GM23338 (cell line): ENCODE data around the gene SGSM1. TPM values are rescaled to one million over a fixed set of nuclear protein-coding genes. Genes with fewer than 3 reads are reported as not detected.

ENCODE experiments used
- ATAC-seq: fragments of 200-7000 bp; cut with Tn5 transposase; 3 replicates; pipeline ENCODE4 v1.9.1; 2020
- DNase-seq: peaks from one replicate; pipeline ENCODE4 v3.0.0-alpha.2; 2015; ENCODE audit warnings: low spot score
- H2AFZ ChIP-seq: fragments of 200-600 bp; sonication (generic); 2 replicates; pipeline ENCODE4 v1.8.0; 2016; ENCODE audit warnings: antibody characterized with exemption, mild to moderate bottlenecking, moderate library complexity
- H3F3A ChIP-seq: fragments of 200-600 bp; sonication (generic); replicated peaks from 2 replicates; pipeline ENCODE4 v1.8.0; 2017; ENCODE audit warnings: antibody characterized with exemption, mixed run types, low read depth
- H3K27ac ChIP-seq: fragments of 200-600 bp; sonication (generic); 2 replicates; pipeline ENCODE4 v1.6.1; 2016; ENCODE audit warnings: low read depth
- H3K27me3 ChIP-seq: fragments of 200-600 bp; sonication (generic); 2 replicates; pipeline ENCODE4 v1.8.0; 2016; ENCODE audit warnings: mild to moderate bottlenecking, mixed run types, moderate library complexity; ENCODE audit not compliant: insufficient read depth
- H3K36me3 ChIP-seq: fragments of 200-600 bp; sonication (generic); 2 replicates; pipeline ENCODE4 v1.8.0; 2016; ENCODE audit warnings: mild to moderate bottlenecking; ENCODE audit not compliant: insufficient read depth
- H3K4me1 ChIP-seq: fragments of 200-600 bp; sonication (generic); 2 replicates; pipeline ENCODE4 v1.8.0; 2016; ENCODE audit warnings: mild to moderate bottlenecking, moderate library complexity; ENCODE audit not compliant: insufficient read depth
- H3K4me2 ChIP-seq: fragments of 200-600 bp; sonication (generic); 2 replicates; pipeline ENCODE4 v1.7.1; 2017; ENCODE audit warnings: mixed run types
- H3K4me3 ChIP-seq: fragments of 200-600 bp; sonication (generic); 2 replicates; pipeline ENCODE4 v1.6.1; 2016; ENCODE audit warnings: mixed run types
- H3K79me2 ChIP-seq: fragments of 200-600 bp; sonication (generic); replicated peaks from 2 replicates; pipeline ENCODE4 v1.8.0; 2017; ENCODE audit warnings: mild to moderate bottlenecking; ENCODE audit not compliant: insufficient read depth
- H3K9me2 ChIP-seq: fragments of 200-600 bp; sonication (generic); 2 replicates; pipeline ENCODE4 v1.8.0; 2017; ENCODE audit not compliant: insufficient read depth
- H4K20me1 ChIP-seq: fragments of 200-600 bp; sonication (generic); replicated peaks from 2 replicates; pipeline ENCODE4 v1.8.0; 2017; ENCODE audit warnings: mild to moderate bottlenecking; ENCODE audit not compliant: insufficient read depth
- H3K27ac Mint-ChIP-seq: 2 replicates; pipeline ENCODE4 v1.8.0; 2020; ENCODE audit warnings: inconsistent platforms, mild to moderate bottlenecking, moderate library complexity, mixed read lengths
- H3K27me3 Mint-ChIP-seq: 3 replicates; pipeline ENCODE4 v1.8.0; 2022; ENCODE audit warnings: low read depth, mild to moderate bottlenecking, moderate library complexity, mixed read lengths, inconsistent platforms; ENCODE audit not compliant: insufficient read depth, poor library complexity
- H3K36me3 Mint-ChIP-seq: 3 replicates; pipeline ENCODE4 v1.8.0; 2021; ENCODE audit warnings: low read depth, mild to moderate bottlenecking, inconsistent platforms, moderate library complexity, mixed read lengths
- H3K4me1 Mint-ChIP-seq: 3 replicates; pipeline ENCODE4 v1.8.0; 2020; ENCODE audit warnings: mild to moderate bottlenecking, inconsistent platforms, mixed read lengths
- H3K4me3 Mint-ChIP-seq: 3 replicates; pipeline ENCODE4 v1.8.0; 2021; ENCODE audit warnings: moderate library complexity, mild to moderate bottlenecking, inconsistent platforms, mixed read lengths
- H3K9me3 Mint-ChIP-seq: 3 replicates; pipeline ENCODE4 v1.8.0; 2020; ENCODE audit warnings: moderate library complexity, mild to moderate bottlenecking, inconsistent platforms, mixed read lengths
- EZH2 ChIP-seq: fragments of 200-600 bp; sonication (generic); IDR thresholded peaks from one replicate; pipeline ENCODE4 v1.8.0; 2017; ENCODE audit warnings: antibody characterized with exemption, mild to moderate bottlenecking, low read depth; ENCODE audit not compliant: unreplicated experiment
- EZH2phosphoT487 ChIP-seq: fragments of 200-600 bp; sonication (generic); IDR thresholded peaks from one replicate; pipeline ENCODE4 v1.8.1; 2018; ENCODE audit warnings: antibody characterized with exemption; ENCODE audit not compliant: unreplicated experiment
- JUNB ChIP-seq: IDR thresholded peaks from one replicate; pipeline ENCODE4 v1.6.1; 2016; ENCODE audit warnings: antibody characterized with exemption; ENCODE audit not compliant: unreplicated experiment
- NANOG ChIP-seq: IDR thresholded peaks from 2 replicates; pipeline ENCODE4 v1.6.1; 2016; ENCODE audit warnings: antibody characterized with exemption, borderline replicate concordance
- ZNF114 ChIP-seq: fragments of 250-450 bp; sonication (Bioruptor Pico); IDR thresholded peaks from 2 replicates; pipeline ENCODE4 v1.5.0; 2020; ENCODE audit warnings: mild to moderate bottlenecking, moderate library complexity
- polyA plus RNA-seq: library from polyadenylated mRNA; unstranded; fragments of >200 nt; fragmentation: Nextera tagmentation; extraction: Ambion mirVana; gene quantifications from 2 replicates; pipeline ENCODE4 v1.2.1, GENCODE V29; 2016
- total RNA-seq: library from RNA; depleted of rRNA; stranded (reverse); fragments of >200 nt; shearing (Covaris generic); gene quantifications from 2 replicates; pipeline ENCODE4 v1.2.3, GENCODE V29; 2014
- TF ChIP-seq, protein P1 (sequence below), 2 experiments: fragments of 200-600 bp in 1 of 2; sonication (generic) in 1 of 2; conservative IDR thresholded peaks; 2 replicates each; pipeline versions ENCODE4 v1.5.1 to v1.6.1; 2016 to 2017; ENCODE audit warnings: antibody characterized with exemption in 2 of 2, low read depth in 2 of 2, mild to moderate bottlenecking in 2 of 2, moderate library complexity in 1 of 2
- TF ChIP-seq, protein P2 (sequence below): IDR thresholded peaks from one replicate; pipeline ENCODE4 v1.6.1; 2018; ENCODE audit warnings: antibody characterized with exemption; ENCODE audit not compliant: unreplicated experiment
- TF ChIP-seq, protein P3 (sequence below): IDR thresholded peaks from 2 replicates; pipeline ENCODE4 v1.6.1; 2016; ENCODE audit warnings: antibody characterized with exemption

Gene SGSM1
- total and polyA plus RNA-seq, 2 experiments from 2014 or later = 4.7 to 5.4 TPM

DNA sequence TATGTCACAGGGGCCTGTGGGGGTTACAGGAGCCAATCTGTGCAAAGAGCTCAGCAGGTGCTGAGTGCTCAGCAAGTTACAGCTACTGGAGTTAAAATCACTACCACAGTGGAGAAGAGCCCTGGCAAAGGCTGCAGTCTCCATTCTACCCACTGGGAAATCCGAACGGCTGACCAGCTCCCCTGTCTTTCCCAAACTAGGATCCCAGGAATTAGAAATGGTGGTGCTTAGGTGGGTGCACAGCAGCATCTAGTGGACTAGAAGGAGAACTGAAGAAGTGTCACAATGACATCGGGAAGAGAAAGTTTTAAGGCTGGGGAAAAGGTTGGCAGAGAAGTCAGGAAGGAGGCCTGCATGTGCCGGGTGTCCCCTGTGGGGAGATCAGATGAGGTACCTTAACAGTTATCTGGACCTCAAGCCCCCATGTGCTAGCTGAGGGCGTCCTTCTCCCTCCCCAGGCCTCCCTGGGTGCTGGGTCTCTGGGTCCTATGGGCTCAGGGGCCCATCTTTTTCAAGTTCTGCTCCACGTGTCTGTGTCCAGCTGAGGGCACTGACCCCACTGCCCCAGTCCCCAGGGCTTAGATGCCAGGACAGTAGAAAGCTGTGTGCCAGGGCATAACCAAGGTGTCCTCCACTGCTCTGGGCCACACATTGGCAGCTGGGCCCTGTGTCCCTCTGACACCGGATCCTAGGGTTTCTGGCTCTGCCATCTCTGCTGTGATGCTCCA, 33.4 kb upstream of the SGSM1 start:
- Mint-ChIP-seq H3K27ac (no peak overlapping the region), H3K4me3 (no peak overlapping the region), H3K36me3 (no peaks in the 10 kb centered on the region), H3K9me3 (no peaks in the 10 kb centered on the region), H3K4me1 (peaks cover 16% of the 10 kb centered on the region), H3K27me3 (peaks cover 4% of the 10 kb centered on the region)
- DNase-seq (peak; percentile 93), ATAC-seq (peak; percentile 96)
- Histone ChIP-seq H3K4me3 (no peak overlapping the region), H3K27me3 (no peaks in the 10 kb centered on the region), H3K36me3 (no peaks in the 10 kb centered on the region), H3K4me2 (no peak overlapping the region), H3F3A (no peaks in the 10 kb centered on the region), H3K27ac (no peak overlapping the region), H3K9me2 (no peaks in the 10 kb centered on the region), H2AFZ (peak overlapping the region; percentile 57; the same call in 1 of the 2 replicates), H4K20me1 (no peaks in the 10 kb centered on the region), H3K79me2 (no peaks in the 10 kb centered on the region), H3K4me1 (peaks cover 9% of the 10 kb centered on the region)
- TF ChIP-seq, protein P1, sequence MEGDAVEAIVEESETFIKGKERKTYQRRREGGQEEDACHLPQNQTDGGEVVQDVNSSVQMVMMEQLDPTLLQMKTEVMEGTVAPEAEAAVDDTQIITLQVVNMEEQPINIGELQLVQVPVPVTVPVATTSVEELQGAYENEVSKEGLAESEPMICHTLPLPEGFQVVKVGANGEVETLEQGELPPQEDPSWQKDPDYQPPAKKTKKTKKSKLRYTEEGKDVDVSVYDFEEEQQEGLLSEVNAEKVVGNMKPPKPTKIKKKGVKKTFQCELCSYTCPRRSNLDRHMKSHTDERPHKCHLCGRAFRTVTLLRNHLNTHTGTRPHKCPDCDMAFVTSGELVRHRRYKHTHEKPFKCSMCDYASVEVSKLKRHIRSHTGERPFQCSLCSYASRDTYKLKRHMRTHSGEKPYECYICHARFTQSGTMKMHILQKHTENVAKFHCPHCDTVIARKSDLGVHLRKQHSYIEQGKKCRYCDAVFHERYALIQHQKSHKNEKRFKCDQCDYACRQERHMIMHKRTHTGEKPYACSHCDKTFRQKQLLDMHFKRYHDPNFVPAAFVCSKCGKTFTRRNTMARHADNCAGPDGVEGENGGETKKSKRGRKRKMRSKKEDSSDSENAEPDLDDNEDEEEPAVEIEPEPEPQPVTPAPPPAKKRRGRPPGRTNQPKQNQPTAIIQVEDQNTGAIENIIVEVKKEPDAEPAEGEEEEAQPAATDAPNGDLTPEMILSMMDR (conservative IDR thresholded peaks at IDR 0.05; ENCODE audit: low read depth in 2 of 2) = peak; percentile 86
- TF ChIP-seq, protein P2, sequence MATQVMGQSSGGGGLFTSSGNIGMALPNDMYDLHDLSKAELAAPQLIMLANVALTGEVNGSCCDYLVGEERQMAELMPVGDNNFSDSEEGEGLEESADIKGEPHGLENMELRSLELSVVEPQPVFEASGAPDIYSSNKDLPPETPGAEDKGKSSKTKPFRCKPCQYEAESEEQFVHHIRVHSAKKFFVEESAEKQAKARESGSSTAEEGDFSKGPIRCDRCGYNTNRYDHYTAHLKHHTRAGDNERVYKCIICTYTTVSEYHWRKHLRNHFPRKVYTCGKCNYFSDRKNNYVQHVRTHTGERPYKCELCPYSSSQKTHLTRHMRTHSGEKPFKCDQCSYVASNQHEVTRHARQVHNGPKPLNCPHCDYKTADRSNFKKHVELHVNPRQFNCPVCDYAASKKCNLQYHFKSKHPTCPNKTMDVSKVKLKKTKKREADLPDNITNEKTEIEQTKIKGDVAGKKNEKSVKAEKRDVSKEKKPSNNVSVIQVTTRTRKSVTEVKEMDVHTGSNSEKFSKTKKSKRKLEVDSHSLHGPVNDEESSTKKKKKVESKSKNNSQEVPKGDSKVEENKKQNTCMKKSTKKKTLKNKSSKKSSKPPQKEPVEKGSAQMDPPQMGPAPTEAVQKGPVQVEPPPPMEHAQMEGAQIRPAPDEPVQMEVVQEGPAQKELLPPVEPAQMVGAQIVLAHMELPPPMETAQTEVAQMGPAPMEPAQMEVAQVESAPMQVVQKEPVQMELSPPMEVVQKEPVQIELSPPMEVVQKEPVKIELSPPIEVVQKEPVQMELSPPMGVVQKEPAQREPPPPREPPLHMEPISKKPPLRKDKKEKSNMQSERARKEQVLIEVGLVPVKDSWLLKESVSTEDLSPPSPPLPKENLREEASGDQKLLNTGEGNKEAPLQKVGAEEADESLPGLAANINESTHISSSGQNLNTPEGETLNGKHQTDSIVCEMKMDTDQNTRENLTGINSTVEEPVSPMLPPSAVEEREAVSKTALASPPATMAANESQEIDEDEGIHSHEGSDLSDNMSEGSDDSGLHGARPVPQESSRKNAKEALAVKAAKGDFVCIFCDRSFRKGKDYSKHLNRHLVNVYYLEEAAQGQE = no peak

DNA sequence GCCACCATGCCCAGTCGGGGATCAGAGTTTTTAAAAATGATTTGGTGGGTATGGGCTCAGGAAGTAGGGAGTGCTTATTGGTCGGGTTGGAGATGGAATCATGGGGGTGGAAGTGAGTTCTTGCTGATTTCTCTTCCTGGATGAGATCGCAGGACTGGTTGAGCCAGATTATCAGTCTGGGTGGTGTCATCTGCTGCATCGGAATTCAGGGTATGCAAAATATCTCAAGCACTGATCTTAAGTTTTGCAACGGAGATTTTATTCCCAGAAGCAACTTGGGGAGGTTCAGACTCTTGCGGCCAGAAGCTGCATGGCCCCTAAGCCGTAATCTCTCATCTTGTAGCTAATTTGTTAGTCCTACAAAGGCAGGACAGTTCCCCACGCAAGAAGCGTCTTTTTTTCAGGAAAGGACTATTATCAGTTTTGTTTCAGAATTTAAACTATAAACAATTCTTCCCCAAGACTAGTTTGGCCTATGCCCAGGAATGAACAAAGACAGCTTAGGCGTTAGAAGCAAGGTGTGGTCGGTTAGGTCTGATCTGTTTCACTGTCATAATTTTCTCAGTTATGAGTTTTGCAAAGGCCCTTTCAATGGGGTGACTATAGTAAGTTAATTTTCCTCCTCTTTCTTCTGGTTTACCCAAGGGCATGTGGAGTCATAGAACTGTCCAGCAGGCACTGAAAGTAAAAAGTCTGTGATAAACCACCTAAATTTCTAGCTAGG, 30.1 kb upstream of the SGSM1 start:
- Histone ChIP-seq H2AFZ (peak overlapping the region; percentile 91), H4K20me1 (no peaks in the 10 kb centered on the region), H3K27me3 (no peaks in the 10 kb centered on the region), H3F3A (no peaks in the 10 kb centered on the region), H3K4me3 (no peak overlapping the region), H3K79me2 (no peaks in the 10 kb centered on the region), H3K36me3 (no peaks in the 10 kb centered on the region), H3K9me2 (no peaks in the 10 kb centered on the region), H3K4me1 (peaks cover 9% of the 10 kb centered on the region), H3K4me2 (no peak overlapping the region), H3K27ac (no peak overlapping the region)
- DNase-seq (peak; percentile 36), ATAC-seq (no peak)
- TF ChIP-seq, protein P3, sequence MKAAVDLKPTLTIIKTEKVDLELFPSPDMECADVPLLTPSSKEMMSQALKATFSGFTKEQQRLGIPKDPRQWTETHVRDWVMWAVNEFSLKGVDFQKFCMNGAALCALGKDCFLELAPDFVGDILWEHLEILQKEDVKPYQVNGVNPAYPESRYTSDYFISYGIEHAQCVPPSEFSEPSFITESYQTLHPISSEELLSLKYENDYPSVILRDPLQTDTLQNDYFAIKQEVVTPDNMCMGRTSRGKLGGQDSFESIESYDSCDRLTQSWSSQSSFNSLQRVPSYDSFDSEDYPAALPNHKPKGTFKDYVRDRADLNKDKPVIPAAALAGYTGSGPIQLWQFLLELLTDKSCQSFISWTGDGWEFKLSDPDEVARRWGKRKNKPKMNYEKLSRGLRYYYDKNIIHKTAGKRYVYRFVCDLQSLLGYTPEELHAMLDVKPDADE = no peak
- no peak for TF ChIP-seq EZH2phosphoT487
- TF ChIP-seq EZH2 = no peak
- no peak for TF ChIP-seq ZNF114 (CRISPR knock-in tag)
- TF ChIP-seq NANOG = no peak
- no peak for TF ChIP-seq JUNB
- TF ChIP-seq, protein P1 (conservative IDR thresholded peaks at IDR 0.05; ENCODE audit: low read depth in 2 of 2) = no peak
- H3K9me3 Mint-ChIP-seq = no peaks in the 10 kb centered on the region
- H3K27ac Mint-ChIP-seq = no peak overlapping the region
- peaks cover 6% of the 10 kb centered on the region for H3K27me3 Mint-ChIP-seq
- H3K36me3 Mint-ChIP-seq = no peaks in the 10 kb centered on the region
- peaks cover 16% of the 10 kb centered on the region for H3K4me1 Mint-ChIP-seq
- H3K4me3 Mint-ChIP-seq = no peak overlapping the region
